Anterior cingulate cortex (tissue), 58 donors: ENCODE measurements around the gene AOX1.
"Not testable (repeated sequence)": the region's sequence is repeated elsewhere in the genome, so short reads cannot be mapped to it uniquely, and the experiment has no call there.

Source experiments
- DNase-seq, 58 donors: peaks; one replicate each; lab custom pipeline; 2025; lab: John Stamatoyannopoulos, UW

Gene AOX1

GRCh38 chr2:200664770-200665494 lies 79.1 kb downstream of the AOX1 start:
- no peak for DNase-seq

- no peak for DNase-seq
Observed at GRCh38 chr2:200665626-200666453, 80.0 kb downstream of the AOX1 start.

GRCh38 chr2:200667413-200667812 lies 81.6 kb downstream of the AOX1 start:
- no peak for DNase-seq

- DNase-seq, result no peak
Observed at GRCh38 chr2:200668478-200668877, 82.7 kb downstream of the AOX1 start.

GRCh38 chr2:200669308-200669707 lies 83.5 kb downstream of the AOX1 start:
- no peak for DNase-seq

- DNase-seq, result no peak
Observed at GRCh38 chr2:200670313-200670712, 84.5 kb downstream of the AOX1 start.

- no peak for DNase-seq
Observed at GRCh38 chr2:200670751-200671150, 84.9 kb downstream of the AOX1 start.

GRCh38 chr2:200673191-200673590 lies 87.4 kb downstream of the AOX1 start:
- no peak for DNase-seq

GRCh38 chr2:200674837-200675236 lies 89.0 kb downstream of the AOX1 start:
- DNase-seq, result no peak

GRCh38 chr2:200677171-200677570 lies 91.4 kb downstream of the AOX1 start:
- DNase-seq, result no peak

- DNase-seq, result no peak
Observed at GRCh38 chr2:200677721-200678532, 92.1 kb downstream of the AOX1 start.

- no peak for DNase-seq
Observed at GRCh38 chr2:200679127-200679526, 93.3 kb downstream of the AOX1 start.

- DNase-seq, result no peak
Observed at GRCh38 chr2:200679535-200679934, 93.7 kb downstream of the AOX1 start.

- DNase-seq, result no peak
Observed at GRCh38 chr2:200681697-200682096, 95.9 kb downstream of the AOX1 start.

- not testable (repeated sequence) for DNase-seq
Observed at GRCh38 chr2:200682407-200682806, 96.6 kb downstream of the AOX1 start.

GRCh38 chr2:200687922-200688920 lies 102.4 kb downstream of the AOX1 start:
- no peak for DNase-seq

- no peak for DNase-seq
Observed at GRCh38 chr2:200689115-200689514, 103.3 kb downstream of the AOX1 start.

GRCh38 chr2:200693836-200694470 lies 108.1 kb downstream of the AOX1 start:
- no peak for DNase-seq

- DNase-seq, result peak in 5 of 58 donors; percentile 2 to 12 (median 3)
Observed at GRCh38 chr2:200695191-200695590, 109.4 kb downstream of the AOX1 start.
